Measurements from ENCODE around the gene UBE2D2. TPM values are rescaled to one million over a fixed set of nuclear protein-coding genes. Genes with fewer than 3 reads are reported as not detected.

UBE2D2 gene
- polyA plus RNA-seq, 3 donors = 41.2 to 167 (median 133) TPM

DNA sequence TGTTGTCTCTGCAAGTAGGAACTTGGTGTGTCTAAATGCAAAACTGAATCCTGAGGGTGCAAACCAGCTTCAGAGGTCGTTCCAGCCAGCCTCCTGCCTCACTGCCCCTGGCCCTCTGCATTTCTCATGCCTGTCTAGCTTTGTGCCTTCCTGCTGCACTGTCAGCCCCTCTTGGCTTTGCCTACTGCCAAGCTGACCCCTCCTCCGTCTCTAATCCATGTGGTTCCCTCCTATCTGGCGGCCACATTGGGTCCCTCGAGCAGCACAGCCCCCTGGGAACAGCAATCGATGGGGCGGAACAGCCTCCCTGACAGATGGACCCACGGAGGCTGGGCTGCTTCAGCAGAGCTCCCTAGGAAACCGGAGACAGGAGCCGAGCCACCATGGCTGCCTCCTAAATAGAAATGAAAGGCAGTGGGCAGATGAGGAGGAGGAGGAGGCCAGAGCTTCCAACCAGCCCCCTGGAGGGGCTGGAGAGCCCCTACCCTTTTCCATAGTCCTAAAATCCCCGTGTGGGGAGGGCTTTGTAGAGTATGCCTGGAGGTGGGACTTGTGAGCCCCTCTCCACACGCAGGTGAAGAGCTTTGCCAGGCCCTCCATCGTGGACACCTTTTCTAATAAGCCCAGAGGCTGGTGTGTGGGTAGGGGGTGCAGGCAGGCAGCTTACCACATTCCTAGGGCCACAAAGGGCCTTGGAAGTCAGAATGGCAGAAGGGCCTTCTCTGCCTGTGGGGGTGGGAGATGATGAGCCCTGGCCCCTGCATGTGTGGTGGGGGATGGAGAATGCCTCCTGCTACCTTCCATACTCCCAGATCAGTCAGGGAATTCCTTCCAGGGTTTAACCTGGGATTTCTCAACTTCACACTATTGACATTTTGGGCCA lies 77.8 kb downstream of the UBE2D2 start:
- no peaks in the 10 kb centered on the region for H3K9me3 Mint-ChIP-seq
- no peaks in the 10 kb centered on the region for H3K9me3 ChIP-seq (replicated peaks in 1 of 2; ENCODE audit: control insufficient read depth in 1 of 2, insufficient read depth in 1 of 2, low read length in 2 of 2)
- H3K79me2 ChIP-seq (ENCODE audit: insufficient read depth, low read length) = no peaks in the 10 kb centered on the region
- peak overlapping the region in 1 of 2 donors; percentile 89 for H3K4me3 Mint-ChIP-seq
- peak overlapping the region; percentile 75 for H3K4me2 ChIP-seq (replicated peaks; ENCODE audit: extremely low read depth, low read length, poor library complexity, severe bottlenecking)
- H3K27ac ChIP-seq (ENCODE audit: low read depth in 1 of 2, low read length in 2 of 2) = no peak overlapping the region
- no peaks in the 10 kb centered on the region for H3K36me3 ChIP-seq (replicated peaks in 1 of 2; ENCODE audit: control insufficient read depth in 1 of 2, insufficient read depth in 2 of 2, low read length in 2 of 2)
- peaks cover 34 to 43% of the 10 kb centered on the region in 2 donors for H3K4me1 ChIP-seq (ENCODE audit: control insufficient read depth in 1 of 2, insufficient read depth in 2 of 2, low read length in 2 of 2)
- no peak overlapping the region for H3K4me3 ChIP-seq (replicated peaks in 1 of 3; ENCODE audit: low read depth in 2 of 3, low read length in 3 of 3)
- peaks cover 37% of the 10 kb centered on the region for H4K20me1 ChIP-seq (ENCODE audit: insufficient read depth, low read length)
- peaks cover 32% of the 10 kb centered on the region for H3K4me1 Mint-ChIP-seq
- H3K27ac Mint-ChIP-seq = peak overlapping the region in 1 of 7 donors; percentile 21
- H3K9ac ChIP-seq (ENCODE audit: insufficient read depth, low read length, poor library complexity, severe bottlenecking) = peak overlapping the region; percentile 63
- no peak for DNase-seq
- TF ChIP-seq, protein P1, sequence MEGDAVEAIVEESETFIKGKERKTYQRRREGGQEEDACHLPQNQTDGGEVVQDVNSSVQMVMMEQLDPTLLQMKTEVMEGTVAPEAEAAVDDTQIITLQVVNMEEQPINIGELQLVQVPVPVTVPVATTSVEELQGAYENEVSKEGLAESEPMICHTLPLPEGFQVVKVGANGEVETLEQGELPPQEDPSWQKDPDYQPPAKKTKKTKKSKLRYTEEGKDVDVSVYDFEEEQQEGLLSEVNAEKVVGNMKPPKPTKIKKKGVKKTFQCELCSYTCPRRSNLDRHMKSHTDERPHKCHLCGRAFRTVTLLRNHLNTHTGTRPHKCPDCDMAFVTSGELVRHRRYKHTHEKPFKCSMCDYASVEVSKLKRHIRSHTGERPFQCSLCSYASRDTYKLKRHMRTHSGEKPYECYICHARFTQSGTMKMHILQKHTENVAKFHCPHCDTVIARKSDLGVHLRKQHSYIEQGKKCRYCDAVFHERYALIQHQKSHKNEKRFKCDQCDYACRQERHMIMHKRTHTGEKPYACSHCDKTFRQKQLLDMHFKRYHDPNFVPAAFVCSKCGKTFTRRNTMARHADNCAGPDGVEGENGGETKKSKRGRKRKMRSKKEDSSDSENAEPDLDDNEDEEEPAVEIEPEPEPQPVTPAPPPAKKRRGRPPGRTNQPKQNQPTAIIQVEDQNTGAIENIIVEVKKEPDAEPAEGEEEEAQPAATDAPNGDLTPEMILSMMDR (IDR thresholded peaks at IDR 0.05) = no peak
- H3K27me3 Mint-ChIP-seq (ENCODE audit: low read depth in 3 of 3) = peaks cover 22 to 67% (median 31%) of the 10 kb centered on the region in 3 donors
- 73% methylated on average over 7 of the region's 12 CpGs for WGBS (ENCODE audit: insufficient coverage)
- peaks cover 0 to 24% of the 10 kb centered on the region in 2 donors for H3K27me3 ChIP-seq (ENCODE audit: control insufficient read depth in 2 of 2, insufficient read depth in 2 of 2, low read length in 2 of 2)
- peaks cover 5 to 22% of the 10 kb centered on the region in 2 donors for H3K36me3 Mint-ChIP-seq
- H2AFZ ChIP-seq (ENCODE audit: insufficient read depth, low read depth, low read length, poor library complexity, severe bottlenecking) = no peak overlapping the region
- intact Hi-C loops (cut with micrococcal nuclease) = loop anchor here (1.0 to 5.0 kb wide), 2 partner anchors 9 to 33 kb away; partner anchors contain the start of gene CXXC5 (in 1 of the 2)

DNA sequence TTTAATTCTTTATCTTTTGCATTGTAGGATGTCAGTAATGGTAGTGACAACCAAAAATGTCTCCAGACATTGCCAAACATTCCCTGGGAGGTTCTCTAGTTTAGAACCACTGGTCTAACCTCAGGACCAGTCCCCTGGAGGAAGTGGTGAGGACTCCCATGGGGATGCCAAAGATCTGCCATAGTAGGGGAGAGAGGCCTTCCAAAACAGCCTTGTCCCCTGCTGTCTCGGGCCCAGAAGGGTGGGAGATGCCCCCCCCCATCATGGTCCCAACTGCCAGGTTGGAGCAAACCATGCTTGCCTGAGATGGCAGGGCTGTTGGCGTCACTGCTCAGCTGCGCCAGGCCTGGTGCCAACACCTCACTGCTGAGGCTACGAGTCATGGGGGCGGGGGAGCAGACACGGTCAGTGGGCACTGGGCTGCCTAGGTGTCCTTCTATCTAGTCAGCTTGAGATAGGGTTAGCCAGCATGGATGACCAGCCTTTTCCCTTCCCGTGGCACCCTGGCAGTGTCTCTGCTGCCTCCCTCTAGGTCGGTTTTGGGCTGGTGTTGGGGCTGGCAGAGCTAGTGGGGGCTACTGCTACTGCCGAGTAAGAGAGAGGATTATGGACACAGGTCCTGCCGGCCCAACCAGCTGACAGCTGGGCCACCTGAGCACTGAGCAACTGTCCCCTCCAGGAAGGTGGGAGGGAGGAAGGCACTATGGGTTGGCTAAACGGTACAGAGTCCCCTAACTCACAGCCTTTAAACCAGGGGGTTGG lies 78.7 kb downstream of the UBE2D2 start:
- H3K4me2 ChIP-seq (replicated peaks; ENCODE audit: extremely low read depth, low read length, poor library complexity, severe bottlenecking) = no peak overlapping the region
- WGBS (ENCODE audit: insufficient coverage) = 89% methylated on average over 7 of the region's 11 CpGs
- H3K4me3 Mint-ChIP-seq = peak overlapping the region in 1 of 2 donors; percentile 21
- intact Hi-C loops (cut with micrococcal nuclease) = loop anchor here in 1 of 2 donors (5.0 kb wide), 1 partner anchor 33 kb away; no protein-coding TSS in a partner anchor
- H3K9me3 Mint-ChIP-seq = no peaks in the 10 kb centered on the region
- H3K4me3 ChIP-seq (replicated peaks in 1 of 3; ENCODE audit: low read depth in 2 of 3, low read length in 3 of 3) = no peak overlapping the region
- peaks cover 32% of the 10 kb centered on the region for H3K4me1 Mint-ChIP-seq
- no peaks in the 10 kb centered on the region for H3K79me2 ChIP-seq (ENCODE audit: insufficient read depth, low read length)
- peaks cover 0 to 33% of the 10 kb centered on the region in 2 donors for H3K27me3 ChIP-seq (ENCODE audit: control insufficient read depth in 2 of 2, insufficient read depth in 2 of 2, low read length in 2 of 2)
- peaks cover 34 to 43% of the 10 kb centered on the region in 2 donors for H3K4me1 ChIP-seq (ENCODE audit: control insufficient read depth in 1 of 2, insufficient read depth in 2 of 2, low read length in 2 of 2)
- TF ChIP-seq, protein P1 (IDR thresholded peaks at IDR 0.05) = no peak
- H3K36me3 ChIP-seq (replicated peaks in 1 of 2; ENCODE audit: control insufficient read depth in 1 of 2, insufficient read depth in 2 of 2, low read length in 2 of 2) = no peaks in the 10 kb centered on the region
- peak overlapping the region in 1 of 7 donors; percentile 45 for H3K27ac Mint-ChIP-seq
- DNase-seq = no peak
- peaks cover 5 to 22% of the 10 kb centered on the region in 2 donors for H3K36me3 Mint-ChIP-seq
- H4K20me1 ChIP-seq (ENCODE audit: insufficient read depth, low read length) = peaks cover 28% of the 10 kb centered on the region
- no peaks in the 10 kb centered on the region for H3K9me3 ChIP-seq (replicated peaks in 1 of 2; ENCODE audit: control insufficient read depth in 1 of 2, insufficient read depth in 1 of 2, low read length in 2 of 2)
- no peak overlapping the region for H3K27ac ChIP-seq (ENCODE audit: low read depth in 1 of 2, low read length in 2 of 2)
- no peak overlapping the region for H3K9ac ChIP-seq (ENCODE audit: insufficient read depth, low read length, poor library complexity, severe bottlenecking)
- H2AFZ ChIP-seq (ENCODE audit: insufficient read depth, low read depth, low read length, poor library complexity, severe bottlenecking) = no peak overlapping the region
- peaks cover 26 to 70% (median 37%) of the 10 kb centered on the region in 3 donors for H3K27me3 Mint-ChIP-seq (ENCODE audit: low read depth in 3 of 3)

All from CD14-positive monocyte (primary cell).